HG02623 (cell line): ENCODE data around the gene COIL.
"Not testable (repeated sequence)": the region's sequence is repeated elsewhere in the genome, so short reads cannot be mapped to it uniquely, and the experiment has no call there.

Source experiments
- ATAC-seq: cut with Tn5 transposase; IDR thresholded peaks from one replicate; pipeline ENCODE4 v1.9.1; 2021; ENCODE audit warnings: moderate library complexity; ENCODE audit not compliant: unreplicated experiment

Gene COIL, protein sequence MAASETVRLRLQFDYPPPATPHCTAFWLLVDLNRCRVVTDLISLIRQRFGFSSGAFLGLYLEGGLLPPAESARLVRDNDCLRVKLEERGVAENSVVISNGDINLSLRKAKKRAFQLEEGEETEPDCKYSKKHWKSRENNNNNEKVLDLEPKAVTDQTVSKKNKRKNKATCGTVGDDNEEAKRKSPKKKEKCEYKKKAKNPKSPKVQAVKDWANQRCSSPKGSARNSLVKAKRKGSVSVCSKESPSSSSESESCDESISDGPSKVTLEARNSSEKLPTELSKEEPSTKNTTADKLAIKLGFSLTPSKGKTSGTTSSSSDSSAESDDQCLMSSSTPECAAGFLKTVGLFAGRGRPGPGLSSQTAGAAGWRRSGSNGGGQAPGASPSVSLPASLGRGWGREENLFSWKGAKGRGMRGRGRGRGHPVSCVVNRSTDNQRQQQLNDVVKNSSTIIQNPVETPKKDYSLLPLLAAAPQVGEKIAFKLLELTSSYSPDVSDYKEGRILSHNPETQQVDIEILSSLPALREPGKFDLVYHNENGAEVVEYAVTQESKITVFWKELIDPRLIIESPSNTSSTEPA

GRCh38 chr17:56960596-56961538 is at the start of gene COIL:
COIL (minus strand) TSS chr17:56961050; CDS start chr17:56961019, 31 bp downstream.
- peak; percentile 93 for ATAC-seq

DNA sequence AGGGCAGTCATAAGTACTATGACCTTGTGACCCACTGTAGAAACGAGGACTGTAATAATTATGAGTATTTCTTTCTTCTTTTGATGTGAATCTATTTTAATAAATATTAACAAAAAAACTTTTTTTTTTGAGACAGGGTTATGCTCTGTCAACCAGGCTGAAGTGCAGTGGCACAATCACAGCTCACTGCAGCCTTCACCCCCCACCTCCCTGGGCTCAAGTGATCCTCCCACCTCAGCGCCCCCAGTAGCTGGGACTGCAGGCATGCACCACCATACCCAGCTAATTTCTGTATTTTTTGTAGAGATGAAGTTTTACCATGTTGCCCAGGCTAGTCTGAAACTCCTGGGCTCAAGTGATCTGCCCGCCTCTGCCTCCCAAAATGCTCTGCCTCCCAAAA is 49.6 kb upstream of the COIL start:
- no peak for ATAC-seq

GRCh38 chr17:57009737-57010445 is 49.0 kb upstream of the COIL start:
- no peak for ATAC-seq

- no peak for ATAC-seq
These were observed 48.1 kb upstream of the COIL start for GRCh38 chr17:57008958-57009357.

DNA sequence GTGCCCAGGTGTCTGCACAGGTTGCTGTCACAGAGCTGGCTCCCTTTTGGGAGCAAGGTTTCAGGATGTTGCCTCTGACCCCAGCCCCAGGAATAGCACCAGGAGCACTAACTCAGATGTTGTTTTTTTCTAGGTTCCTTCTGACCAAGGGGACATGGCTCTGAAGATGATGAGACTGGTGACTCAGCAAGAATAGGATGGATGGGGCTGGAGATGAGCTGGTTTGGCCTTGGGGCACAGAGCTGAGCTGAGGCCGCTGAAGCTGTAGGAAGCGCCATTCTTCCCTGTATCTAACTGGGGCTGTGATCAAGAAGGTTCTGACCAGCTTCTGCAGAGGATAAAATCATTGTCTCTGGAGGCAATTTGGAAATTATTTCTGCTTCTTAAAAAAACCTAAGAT is 45.2 kb upstream of the COIL start:
- ATAC-seq, result no peak

DNA sequence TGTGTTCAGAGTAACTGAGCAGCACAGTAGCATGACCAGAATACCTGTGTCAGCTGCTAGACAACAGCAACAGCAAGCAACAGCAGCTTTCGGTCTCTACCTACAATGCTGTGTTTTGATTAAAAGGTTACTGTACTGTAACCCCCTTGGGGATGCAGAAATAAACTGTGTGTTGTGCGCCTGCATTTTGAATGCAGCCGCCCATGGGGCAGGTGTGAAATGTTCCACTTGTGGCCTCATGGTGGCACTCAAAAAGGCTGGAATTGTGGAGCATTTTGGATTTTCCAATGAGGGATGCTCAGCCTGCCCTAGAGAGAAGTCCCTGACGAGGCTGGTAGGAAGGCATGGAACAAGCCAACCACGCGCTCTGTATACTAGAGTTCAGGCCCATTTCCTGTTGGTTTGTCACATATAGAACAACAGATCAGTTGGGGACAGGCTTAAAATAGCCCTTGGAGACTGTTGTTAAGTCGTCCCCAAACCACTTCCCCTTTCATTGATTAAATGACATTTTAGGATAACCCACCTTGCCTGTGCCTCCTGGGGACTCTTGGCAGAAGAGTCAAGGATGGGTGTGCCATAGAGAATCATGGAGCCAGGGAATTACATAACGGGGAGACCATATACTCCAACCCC is 44.2 kb upstream of the COIL start:
- ATAC-seq, result peak; percentile 80

- no peak for ATAC-seq
These were observed 42.1 kb upstream of the COIL start for GRCh38 chr17:57002904-57003303.

DNA sequence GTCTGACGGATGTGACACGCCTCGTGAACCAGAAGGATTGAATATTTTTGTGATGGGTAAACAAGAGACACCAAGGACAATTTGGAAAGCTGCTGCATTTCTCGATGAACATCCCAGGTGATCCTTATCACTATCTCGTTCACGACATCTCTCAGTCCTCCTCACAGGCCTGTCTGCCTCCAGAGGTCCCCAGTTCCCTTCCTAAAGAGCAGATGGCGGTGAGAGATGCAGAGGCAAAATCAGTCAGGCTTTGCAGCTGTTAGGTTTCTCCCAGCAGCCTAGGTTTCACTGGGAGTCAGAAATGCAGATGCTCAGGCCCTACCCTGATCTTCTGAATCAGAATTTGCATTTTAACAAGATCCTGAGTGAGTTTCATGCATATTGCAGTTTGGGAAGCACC is 40.7 kb upstream of the COIL start:
- ATAC-seq, result no peak

- no peak for ATAC-seq
These were observed 36.5 kb upstream of the COIL start for GRCh38 chr17:56997313-56997712.

- ATAC-seq, result no peak
These were observed 34.9 kb upstream of the COIL start for GRCh38 chr17:56995766-56996165.

DNA sequence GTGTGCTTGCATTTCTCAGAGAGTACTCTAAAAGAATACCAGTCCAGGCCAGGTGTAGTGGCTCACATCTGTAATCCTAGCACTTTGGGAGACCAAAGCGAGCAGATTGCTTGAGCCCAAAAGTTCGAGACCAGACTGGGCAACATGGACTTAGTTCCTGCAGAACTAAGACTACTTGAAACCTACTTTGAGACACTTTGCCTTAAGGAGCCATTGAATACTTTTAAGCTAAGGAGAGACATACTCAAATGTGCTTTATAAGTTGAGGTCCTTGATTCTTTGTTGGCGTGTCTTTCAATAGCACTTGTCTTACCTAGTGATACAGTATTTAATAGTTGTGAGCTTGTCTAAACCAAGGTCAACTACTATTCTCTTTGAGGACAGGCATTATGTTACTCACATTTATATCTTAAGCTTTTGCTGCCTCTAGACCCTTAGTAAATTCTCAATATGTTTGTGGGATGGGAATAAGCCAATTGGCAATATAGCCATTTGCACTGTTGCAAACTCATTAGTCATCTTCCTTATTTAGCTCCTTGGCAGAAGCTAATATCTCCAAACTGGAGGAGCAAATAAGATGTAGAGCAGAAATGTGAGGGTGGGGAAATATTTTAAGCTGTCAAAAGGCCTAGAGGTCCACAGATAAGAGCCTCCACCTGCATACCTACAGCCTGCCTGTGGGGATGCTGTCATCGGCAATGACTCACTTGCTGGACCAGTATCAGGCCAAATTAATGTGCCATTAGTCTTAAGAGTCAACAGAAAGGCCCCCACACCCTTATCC is 33.4 kb upstream of the COIL start:
- no peak for ATAC-seq

- ATAC-seq, result no peak
These were observed 31.5 kb upstream of the COIL start for GRCh38 chr17:56992364-56992763.

DNA sequence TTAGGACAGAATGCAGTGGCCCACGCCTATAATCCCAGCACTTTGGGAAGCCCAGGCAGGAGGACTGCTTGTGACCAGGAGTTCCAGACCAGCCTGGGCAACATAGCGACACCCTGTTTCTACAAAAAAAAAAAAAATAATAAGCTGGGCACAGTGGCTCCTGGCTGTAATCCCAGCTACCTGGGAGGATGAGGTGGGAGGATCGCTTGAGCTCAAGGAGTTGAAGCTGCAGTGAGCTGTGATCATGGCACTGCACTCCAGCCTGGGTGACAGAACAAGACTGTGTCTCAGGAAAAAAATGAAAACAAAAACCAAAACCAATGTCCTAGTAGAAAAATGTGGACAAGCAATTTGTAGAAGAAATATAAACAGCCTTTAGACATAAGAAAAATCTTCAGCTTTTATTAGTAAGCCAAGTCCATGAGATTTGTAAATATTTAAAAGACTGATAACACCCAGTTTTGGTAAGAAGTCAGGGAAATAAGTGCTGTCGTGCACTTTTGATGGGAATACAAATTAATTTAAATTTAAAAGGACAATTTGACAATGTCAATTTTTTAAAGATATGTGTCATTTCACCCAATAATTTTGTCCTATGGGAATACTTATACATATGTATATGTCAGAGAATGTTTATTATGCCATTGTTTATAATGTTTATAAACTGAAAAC is 28.2 kb upstream of the COIL start:
- ATAC-seq, result no peak

DNA sequence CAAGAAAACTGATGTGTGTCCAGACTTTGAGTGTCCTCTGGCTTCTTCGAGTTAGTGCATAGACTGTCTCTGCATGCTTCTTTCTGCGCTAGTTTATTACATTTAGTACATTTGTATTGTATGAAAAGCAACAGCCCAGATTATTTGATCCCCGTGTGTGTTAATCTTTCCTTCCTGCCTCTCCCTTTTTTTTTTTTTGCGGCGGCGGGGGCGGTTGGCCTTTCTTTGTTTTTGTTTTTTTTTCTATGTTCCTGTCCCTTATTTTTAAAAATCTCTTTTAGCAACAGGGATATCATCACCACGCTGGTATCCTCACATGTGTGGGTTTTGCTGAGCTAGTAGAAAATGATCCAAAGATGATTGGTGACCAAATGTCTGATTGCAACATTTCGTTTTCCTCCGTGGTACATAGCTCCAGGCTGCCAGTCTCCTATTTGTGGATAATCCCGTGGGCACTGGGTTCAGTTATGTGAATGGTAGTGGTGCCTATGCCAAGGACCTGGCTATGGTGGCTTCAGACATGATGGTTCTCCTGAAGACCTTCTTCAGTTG is 26.5 kb upstream of the COIL start:
- no peak for ATAC-seq

DNA sequence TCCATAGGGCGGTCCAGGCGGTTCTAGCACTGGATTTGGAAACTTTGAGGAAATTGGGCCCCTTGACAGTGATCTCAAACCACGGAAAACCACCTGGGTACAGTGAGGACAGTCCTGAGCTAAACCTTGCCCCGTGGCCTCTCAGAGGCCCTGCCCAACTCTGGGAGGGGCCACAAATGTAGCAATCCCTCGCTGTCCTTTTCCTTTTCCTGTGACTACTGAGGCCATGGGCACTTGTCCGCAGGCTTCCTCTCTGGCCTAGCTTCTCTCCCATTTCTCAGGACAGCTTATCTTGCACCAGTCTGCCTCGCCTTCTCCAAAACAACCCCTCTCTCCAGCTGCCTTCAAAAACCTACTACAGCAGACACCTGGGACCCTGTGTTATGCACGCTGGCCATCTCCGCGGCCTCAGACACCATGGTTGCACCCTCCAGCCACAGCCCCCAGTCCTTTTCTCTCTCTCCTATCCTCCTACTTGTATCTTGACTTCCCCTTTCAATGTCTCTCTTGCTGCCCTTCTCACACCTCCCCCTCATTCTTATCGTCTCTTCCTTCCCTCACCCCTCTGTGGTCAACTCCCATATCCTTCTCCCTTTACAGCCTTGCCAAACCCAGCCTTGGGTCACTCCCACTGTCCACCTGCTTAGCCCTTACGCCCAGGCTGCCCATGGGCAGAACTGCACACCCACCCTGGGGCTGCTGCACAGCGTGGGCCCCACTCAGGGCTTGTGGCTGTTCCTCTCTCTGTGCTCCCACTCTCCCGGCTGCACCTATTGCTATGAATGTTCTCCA is 24.7 kb upstream of the COIL start:
- ATAC-seq, result no peak

DNA sequence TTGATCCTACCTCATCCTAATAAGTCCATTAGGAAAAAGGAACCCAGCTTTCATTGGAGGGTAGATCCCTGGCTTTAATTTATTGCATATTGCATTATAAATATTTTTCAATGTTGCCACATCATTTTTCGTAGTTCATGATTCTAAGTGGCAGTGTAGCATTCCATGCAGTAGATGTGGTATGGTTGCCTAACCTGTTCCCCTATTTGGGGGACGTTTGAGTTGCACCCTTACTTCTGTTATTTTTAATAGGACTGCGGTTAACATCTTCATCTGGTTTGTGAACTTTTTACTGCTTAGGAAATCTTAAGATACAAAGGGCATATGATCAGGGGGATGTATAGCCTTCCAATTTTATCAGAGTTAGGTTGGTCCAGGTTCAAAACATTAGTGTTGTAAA is 22.5 kb upstream of the COIL start:
- no peak for ATAC-seq

GRCh38 chr17:56982312-56982711 is 21.5 kb upstream of the COIL start:
- no peak for ATAC-seq

DNA sequence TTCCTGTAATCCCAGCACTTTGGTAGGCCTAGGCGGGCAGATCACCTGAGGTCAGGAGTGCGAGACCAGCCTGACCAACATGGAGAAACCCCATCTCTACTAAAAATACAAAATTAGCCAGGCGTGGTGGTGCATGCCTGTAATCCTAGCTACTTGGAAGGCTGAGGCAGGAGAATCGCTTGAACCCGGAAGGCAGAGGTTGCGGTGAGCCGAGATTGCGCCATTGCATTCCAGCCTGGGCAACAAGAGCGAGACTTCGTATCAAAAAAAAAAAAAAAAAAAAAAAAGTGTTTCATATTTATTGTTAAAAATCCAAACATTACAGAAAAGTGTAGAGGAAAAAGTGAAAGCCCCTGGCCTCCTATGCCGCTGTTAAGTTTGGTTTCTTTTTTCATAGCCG is 19.7 kb upstream of the COIL start:
- ATAC-seq, result not testable (repeated sequence)
